ENCODE measurements around the gene MUC5B.
"Not testable (repeated sequence)": the region's sequence is repeated elsewhere in the genome, so short reads cannot be mapped to it uniquely, and the experiment has no call there.

Gene MUC5B

DNA sequence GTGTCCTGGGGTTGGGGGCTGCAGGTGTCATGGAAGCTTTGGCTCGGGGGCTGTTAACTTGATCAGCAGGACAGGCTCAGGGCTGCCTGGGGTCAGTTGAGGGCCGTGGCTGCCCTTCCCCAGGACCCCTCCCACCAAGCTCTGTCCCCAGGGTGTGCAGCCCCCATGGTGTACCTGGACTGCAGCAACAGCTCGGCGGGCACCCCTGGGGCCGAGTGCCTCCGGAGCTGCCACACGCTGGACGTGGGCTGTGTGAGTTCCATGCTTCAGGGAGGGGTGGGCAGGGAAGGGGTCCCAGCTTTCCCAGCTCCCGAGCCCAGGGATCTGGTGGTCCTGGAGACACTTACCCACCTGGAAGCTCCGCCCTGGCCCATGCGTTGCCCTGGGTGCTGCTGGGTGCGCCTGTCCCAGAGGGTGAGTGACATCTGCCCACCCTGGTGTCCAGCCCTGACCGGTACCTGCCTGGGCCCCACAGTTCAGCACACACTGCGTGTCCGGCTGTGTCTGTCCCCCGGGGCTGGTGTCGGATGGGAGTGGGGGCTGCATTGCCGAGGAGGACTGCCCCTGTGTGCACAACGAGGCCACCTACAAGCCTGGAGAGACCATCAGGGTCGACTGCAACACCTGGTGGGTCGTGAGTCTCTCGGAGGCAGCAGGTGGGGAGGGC is 11.3 kb downstream of the MUC5B start:
- no peak for DNase-seq

DNA sequence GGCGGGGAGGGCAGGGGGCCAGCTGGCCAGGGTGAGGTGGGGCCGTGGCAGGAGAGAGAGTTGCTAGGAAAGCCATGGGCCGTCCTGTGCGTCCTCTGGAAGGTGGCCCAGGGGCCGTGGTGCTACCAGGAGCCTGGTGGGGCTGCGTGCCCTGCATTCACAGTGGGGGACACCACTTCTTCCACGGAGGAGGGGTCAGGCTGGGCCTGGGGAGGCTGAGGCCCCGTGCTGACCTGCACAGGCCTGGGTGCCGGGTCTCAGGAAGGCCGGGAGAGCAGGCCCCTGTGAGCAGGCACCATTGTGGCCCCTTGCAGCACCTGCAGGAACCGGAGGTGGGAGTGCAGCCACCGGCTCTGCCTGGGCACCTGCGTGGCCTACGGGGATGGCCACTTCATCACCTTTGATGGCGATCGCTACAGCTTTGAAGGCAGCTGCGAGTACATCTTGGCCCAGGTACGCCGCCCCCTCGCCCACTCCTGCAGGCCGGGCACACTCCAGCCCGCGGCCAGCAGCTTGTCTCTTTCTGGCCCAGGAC is 12.0 kb downstream of the MUC5B start:
- no peak for DNase-seq

DNA sequence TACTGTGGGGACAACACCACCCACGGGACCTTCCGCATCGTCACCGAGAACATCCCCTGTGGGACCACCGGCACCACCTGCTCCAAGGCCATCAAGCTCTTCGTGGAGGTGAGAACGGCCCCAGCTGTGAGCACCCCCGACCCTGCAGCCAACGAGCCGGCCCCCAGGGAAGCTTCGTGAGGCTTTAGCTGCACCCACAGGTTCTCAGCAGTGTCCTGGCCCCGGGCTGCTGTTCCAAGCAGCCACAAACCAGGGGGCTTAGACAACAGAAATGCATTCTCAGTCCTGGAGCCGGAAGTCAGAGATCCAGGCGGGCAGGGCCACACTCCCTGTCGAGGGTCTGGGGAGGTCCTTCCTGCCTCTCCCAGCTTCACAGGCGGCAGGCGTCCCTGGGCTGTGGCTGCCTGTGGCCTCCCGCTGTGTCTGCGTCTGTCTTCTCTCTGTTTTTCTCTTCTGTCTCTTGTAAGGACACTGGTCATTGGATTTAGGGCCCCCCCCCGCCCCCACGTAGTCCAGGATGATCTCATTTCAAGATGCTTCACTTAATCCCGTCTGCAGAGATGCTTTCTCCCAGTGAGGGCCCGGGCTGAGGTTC is 12.5 kb downstream of the MUC5B start:
- no peak for DNase-seq

DNA sequence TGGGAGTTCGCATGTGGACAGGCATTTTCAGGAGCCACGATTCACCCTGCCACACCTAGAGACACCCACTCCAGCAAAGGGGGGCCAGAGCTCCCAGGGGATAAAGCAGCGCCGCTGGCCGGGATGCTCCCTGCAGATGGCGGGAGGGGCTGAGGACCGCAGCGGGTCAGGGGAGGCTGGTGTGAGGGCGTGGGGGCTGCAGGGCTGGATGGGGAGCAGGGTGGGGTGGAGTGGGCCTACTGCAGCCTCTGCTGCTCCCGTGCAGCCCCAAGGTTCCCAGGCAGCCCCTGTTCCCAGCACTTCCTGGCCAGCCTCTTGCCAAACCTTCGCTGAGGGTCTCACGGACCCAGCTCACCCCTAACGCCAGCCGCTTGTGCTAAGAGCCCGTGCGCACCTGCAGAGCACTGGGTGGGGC is 13.0 kb downstream of the MUC5B start:
- DNase-seq: no peak

DNA sequence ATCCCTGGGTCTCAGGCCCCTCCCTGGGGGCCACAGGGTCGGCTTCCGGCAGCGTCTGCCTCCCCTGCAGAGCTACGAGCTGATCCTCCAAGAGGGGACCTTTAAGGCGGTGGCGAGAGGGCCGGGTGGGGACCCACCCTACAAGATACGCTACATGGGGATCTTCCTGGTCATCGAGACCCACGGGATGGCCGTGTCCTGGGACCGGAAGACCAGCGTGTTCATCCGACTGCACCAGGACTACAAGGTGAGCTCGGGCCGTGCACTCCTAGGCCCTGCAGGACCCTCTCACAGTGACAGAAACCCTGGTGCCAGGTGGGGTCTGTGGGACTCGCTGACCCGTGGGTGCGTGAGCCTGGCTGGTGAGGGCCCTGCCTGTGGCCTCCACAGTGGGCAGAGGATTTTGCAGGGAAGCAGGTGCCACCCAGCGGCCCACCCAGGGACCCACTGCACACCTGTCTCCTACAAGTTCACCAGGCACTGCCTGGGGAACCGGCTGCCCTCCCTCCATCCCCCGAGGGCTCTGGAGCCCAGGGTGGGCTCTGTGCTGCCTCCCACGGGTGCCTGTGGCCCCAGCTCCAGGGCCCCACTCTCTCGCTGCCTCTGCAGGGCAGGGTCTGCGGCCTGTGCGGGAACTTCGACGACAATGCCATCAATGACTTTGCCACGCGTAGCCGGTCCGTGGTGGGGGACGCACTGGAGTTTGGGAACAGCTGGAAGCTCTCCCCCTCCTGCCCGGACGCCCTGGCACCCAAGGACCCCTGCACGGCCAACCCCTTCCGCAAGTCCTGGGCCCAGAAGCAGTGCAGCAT is 13.7 kb downstream of the MUC5B start:
- DNase-seq: no peak

DNA sequence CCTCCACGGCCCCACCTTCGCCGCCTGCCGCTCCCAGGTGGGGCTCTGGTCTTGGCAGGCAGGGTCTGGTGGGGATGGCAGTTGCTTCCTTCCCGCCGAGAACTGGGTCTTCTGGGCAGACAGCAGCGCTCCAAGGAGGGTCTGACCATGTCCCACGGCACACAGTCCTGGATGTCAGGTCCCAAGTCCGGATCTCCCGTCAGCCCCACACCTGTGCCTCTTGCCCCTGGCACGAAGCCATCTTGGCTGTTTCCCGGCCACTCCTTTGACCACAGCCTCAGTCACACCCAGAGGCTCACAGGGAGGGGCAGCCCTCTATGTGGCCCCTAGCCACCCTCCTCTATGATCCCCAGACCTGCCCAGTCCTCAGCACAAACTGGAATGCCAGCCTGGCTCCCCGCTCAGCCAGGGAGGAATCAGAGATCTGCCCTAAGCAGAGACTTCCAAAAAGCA is 14.3 kb downstream of the MUC5B start:
- no peak for DNase-seq

DNA sequence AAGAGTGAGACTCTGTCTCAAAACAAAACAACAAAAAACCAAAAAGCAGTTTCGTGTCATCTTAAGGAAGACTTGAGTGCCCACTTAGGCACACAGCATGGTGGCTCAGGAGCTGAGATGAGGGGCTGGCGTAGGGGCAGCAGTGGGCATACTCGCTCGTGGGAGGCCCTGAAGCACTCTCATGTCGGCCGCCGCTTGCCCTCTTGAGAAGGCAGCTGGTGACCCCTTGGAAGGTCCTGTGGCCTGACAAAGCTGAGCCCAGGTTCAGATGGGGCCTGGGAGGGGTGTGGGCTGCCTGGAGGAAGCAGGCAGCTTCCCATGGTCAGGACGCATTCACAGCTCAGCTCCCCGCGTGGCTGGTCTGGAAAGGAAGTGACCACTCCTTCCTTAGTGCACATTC is 15.0 kb downstream of the MUC5B start:
- no peak for DNase-seq

DNA sequence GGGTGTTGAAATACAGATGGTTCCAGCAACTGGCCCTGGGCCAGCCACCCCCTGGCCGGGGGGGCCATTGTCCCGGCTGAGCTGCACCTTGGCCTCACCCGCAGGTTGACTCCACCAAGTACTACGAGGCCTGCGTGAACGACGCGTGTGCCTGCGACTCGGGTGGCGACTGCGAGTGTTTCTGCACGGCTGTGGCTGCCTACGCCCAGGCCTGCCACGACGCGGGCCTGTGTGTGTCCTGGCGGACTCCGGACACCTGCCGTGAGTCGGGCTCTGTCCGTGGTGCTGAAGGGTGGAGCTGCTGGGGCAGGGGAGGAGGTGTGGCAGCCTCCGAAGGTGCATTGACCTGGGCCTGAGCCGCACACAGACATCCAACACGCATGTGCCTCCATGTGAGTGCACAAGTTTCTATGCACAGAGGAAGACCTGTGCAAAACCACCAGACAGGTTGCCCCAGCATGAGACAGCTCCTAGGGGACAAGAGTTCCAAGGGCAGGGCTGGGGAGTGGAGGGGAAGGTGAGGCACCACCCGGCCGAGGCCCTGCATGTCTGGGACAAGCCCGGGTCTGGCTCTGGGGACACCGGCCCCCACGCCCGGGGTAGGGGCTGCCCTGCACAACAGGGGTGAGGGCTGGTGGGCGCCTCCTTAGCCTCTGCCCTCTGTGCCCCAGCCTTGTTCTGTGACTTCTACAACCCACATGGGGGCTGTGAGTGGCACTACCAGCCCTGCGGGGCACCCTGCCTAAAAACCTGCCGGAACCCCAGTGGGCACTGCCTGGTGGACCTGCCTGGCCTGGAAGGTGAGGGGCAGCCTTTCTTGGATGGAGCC is 16.1 kb downstream of the MUC5B start:
- DNase-seq: no peak

DNA sequence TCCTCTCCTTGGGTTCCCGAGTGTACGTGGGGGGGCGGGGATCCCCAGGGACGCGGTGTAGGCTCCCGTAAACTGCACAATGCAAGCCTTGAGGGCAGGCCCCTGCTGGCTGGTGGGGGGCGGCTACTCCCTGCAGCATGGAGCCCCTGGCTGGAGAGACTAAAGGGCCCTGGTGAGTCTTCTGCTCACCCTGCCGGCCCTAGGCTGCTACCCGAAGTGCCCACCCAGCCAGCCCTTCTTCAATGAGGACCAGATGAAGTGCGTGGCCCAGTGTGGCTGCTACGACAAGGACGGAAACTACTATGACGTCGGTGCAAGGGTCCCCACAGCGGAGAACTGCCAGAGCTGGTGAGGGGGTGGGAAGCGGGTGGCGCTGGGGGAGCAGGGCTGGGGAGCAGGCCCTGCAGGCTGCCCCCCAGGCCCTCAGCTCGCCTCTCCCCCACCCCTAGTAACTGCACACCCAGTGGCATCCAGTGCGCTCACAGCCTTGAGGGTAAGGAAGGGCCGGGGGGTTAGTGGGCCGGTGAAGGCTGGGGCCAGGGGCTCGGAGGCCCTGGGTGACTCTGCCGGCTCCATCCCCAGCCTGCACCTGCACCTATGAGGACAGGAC is 16.8 kb downstream of the MUC5B start:
- DNase-seq: no peak

DNA sequence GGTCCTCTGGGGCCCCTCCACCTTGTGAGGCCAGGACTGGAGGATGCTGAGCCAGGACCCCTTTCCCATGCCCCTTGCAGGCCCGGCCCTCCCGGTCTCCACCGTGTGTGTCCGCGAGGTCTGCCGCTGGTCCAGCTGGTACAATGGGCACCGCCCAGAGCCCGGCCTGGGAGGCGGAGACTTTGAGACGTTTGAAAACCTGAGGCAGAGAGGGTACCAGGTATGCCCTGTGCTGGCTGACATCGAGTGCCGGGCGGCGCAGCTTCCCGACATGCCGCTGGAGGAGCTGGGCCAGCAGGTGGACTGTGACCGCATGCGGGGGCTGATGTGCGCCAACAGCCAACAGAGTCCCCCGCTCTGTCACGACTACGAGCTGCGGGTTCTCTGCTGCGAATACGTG is 17.9 kb downstream of the MUC5B start:
- DNase-seq: no peak

DNA sequence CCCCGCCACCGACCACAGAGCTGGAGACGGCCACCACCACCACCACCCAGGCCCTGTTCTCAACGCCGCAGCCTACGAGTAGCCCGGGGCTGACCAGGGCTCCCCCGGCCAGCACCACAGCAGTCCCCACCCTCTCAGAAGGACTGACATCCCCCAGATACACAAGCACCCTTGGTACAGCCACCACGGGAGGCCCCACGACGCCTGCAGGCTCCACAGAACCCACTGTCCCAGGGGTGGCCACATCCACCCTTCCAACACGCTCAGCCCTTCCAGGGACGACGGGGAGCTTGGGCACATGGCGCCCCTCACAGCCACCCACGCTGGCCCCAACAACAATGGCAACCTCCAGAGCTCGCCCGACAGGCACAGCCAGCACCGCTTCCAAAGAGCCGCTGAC is 18.8 kb downstream of the MUC5B start:
- DNase-seq: no peak

DNA sequence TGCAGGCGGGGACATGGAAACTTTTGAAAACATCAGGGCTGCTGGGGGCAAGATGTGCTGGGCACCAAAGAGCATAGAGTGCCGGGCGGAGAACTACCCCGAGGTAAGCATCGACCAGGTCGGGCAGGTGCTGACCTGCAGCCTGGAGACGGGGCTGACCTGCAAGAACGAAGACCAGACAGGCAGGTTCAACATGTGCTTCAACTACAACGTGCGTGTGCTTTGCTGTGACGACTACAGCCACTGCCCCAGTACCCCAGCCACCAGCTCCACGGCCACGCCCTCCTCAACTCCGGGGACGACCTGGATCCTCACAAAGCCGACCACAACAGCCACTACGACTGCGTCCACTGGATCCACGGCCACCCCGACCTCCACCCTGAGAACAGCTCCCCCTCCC is 19.4 kb downstream of the MUC5B start:
- DNase-seq: no peak

DNA sequence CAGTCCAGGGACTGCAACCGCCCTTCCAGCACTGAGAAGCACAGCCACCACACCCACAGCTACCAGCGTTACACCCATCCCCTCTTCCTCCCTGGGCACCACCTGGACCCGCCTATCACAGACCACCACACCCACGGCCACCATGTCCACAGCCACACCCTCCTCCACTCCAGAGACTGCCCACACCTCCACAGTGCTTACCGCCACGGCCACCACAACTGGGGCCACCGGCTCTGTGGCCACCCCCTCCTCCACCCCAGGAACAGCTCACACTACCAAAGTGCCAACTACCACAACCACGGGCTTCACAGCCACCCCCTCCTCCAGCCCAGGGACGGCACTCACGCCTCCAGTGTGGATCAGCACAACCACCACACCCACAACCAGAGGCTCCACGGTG is 19.9 kb downstream of the MUC5B start:
- not testable (repeated sequence) for DNase-seq

DNA sequence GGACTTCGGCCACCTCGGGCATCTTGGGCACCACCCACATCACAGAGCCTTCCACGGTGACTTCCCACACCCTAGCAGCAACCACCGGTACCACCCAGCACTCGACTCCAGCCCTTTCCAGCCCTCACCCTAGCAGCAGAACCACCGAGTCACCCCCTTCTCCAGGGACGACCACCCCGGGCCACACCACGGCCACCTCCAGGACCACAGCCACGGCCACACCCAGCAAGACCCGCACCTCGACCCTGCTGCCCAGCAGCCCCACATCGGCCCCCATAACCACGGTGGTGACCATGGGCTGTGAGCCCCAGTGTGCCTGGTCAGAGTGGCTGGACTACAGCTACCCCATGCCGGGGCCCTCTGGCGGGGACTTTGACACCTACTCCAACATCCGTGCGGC is 20.7 kb downstream of the MUC5B start:
- not testable (repeated sequence) for DNase-seq

DNA sequence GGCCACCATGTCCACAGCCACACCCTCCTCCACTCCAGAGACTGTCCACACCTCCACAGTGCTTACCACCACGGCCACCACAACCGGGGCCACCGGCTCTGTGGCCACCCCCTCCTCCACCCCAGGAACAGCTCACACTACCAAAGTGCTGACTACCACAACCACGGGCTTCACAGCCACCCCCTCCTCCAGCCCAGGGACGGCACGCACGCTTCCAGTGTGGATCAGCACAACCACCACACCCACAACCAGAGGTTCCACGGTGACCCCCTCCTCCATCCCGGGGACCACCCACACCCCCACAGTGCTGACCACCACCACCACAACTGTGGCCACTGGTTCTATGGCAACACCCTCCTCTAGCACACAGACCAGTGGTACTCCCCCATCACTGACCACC is 21.7 kb downstream of the MUC5B start:
- DNase-seq: not testable (repeated sequence)

DNA sequence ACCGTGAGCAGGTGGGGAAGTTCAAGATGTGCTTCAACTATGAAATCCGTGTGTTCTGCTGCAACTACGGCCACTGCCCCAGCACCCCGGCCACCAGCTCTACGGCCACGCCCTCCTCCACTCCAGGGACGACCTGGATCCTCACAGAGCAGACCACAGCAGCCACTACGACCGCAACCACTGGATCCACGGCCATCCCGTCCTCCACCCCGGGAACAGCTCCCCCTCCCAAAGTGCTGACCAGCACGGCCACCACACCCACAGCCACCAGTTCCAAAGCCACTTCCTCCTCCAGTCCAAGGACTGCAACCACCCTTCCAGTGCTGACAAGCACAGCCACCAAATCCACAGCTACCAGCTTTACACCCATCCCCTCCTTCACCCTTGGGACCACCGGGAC is 22.9 kb downstream of the MUC5B start:
- not testable (repeated sequence) for DNase-seq

DNA sequence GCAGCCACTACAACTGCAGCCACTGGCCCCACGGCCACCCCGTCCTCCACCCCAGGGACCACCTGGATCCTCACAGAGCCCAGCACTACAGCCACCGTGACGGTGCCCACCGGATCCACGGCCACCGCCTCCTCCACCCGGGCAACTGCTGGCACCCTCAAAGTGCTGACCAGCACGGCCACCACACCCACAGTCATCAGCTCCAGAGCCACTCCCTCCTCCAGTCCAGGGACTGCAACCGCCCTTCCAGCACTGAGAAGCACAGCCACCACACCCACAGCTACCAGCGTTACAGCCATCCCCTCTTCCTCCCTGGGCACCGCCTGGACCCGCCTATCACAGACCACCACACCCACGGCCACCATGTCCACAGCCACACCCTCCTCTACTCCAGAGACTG is 23.4 kb downstream of the MUC5B start:
- not testable (repeated sequence) for DNase-seq

DNA sequence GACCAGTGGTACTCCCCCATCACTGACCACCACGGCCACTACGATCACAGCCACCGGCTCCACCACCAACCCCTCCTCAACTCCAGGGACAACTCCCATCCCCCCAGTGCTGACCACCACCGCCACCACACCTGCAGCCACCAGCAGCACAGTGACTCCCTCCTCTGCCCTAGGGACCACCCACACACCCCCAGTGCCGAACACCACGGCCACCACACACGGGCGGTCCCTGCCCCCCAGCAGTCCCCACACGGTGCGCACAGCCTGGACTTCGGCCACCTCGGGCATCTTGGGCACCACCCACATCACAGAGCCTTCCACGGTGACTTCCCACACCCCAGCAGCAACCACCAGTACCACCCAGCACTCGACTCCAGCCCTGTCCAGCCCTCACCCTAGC is 24.2 kb downstream of the MUC5B start:
- DNase-seq: not testable (repeated sequence)

DNA sequence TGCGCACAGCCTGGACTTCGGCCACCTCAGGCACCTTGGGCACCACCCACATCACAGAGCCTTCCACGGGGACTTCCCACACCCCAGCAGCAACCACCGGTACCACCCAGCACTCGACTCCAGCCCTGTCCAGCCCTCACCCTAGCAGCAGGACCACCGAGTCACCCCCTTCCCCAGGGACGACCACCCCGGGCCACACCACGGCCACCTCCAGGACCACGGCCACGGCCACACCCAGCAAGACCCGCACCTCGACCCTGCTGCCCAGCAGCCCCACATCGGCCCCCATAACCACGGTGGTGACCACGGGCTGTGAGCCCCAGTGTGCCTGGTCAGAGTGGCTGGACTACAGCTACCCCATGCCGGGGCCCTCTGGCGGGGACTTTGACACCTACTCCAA is 26.1 kb downstream of the MUC5B start:
- not testable (repeated sequence) for DNase-seq

DNA sequence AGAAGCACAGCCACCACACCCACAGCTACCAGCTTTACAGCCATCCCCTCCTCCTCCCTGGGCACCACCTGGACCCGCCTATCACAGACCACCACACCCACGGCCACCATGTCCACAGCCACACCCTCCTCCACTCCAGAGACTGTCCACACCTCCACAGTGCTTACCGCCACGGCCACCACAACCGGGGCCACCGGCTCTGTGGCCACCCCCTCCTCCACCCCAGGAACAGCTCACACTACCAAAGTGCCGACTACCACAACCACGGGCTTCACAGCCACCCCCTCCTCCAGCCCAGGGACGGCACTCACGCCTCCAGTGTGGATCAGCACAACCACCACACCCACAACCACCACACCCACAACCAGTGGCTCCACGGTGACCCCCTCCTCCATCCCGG is 27.5 kb downstream of the MUC5B start:
- not testable (repeated sequence) for DNase-seq

DNA sequence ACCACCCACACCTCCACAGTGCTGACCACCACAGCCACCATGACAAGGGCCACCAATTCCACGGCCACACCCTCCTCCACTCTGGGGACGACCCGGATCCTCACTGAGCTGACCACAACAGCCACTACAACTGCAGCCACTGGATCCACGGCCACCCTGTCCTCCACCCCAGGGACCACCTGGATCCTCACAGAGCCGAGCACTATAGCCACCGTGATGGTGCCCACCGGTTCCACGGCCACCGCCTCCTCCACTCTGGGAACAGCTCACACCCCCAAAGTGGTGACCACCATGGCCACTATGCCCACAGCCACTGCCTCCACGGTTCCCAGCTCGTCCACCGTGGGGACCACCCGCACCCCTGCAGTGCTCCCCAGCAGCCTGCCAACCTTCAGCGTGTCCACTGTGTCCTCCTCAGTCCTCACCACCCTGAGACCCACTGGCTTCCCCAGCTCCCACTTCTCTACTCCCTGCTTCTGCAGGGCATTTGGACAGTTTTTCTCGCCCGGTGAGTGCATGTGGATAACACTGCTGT is 28.4 kb downstream of the MUC5B start:
- DNase-seq: no peak
